K562 (cell line): ENCODE measurements around the gene SPRY4. TPM values are rescaled to one million over a fixed set of nuclear protein-coding genes. Genes with fewer than 3 reads are reported as not detected.

Experiments used
- ARID4B ChIP-seq: sonication (generic); formaldehyde crosslinking; IDR thresholded peaks from 2 replicates; pipeline ENCODE4 v1.8.0; 2022; ENCODE audit warnings: mild to moderate bottlenecking, missing genetic modification reagents
- BDP1 ChIP-seq: IDR thresholded peaks from 3 replicates; pipeline ENCODE4 v1.6.1; 2011; ENCODE audit not compliant: insufficient read length, insufficient read depth
- CHCHD3 ChIP-seq: fragments of 250-450 bp; sonication (Bioruptor Pico); IDR thresholded peaks from 2 replicates; pipeline ENCODE4 v2.1.2; 2022; ENCODE audit warnings: mild to moderate bottlenecking
- FOXA1 ChIP-seq: fragments of 450-650 bp; IDR thresholded peaks from 2 replicates; pipeline ENCODE4 v1.6.1; 2016; ENCODE audit warnings: mild to moderate bottlenecking, borderline replicate concordance
- GATAD2B ChIP-seq: fragments of 450-650 bp; IDR thresholded peaks from 2 replicates; pipeline ENCODE4 v1.6.1; 2017; ENCODE audit warnings: mild to moderate bottlenecking, borderline replicate concordance
- NEUROD1 ChIP-seq: fragments of 150-350 bp; IDR thresholded peaks from 2 replicates; pipeline ENCODE4 v1.6.1; 2014; ENCODE audit warnings: borderline replicate concordance, low read length, low read depth; ENCODE audit not compliant: partially characterized antibody
- POLR3A ChIP-seq: IDR thresholded peaks from 2 replicates; pipeline ENCODE4 v1.6.1; 2011; ENCODE audit warnings: borderline replicate concordance, mild to moderate bottlenecking, moderate library complexity; ENCODE audit not compliant: insufficient read length, insufficient read depth; ENCODE audit errors: extremely low read depth
- PPARD ChIP-seq: fragments of 250-450 bp; sonication (Bioruptor Pico); IDR thresholded peaks from 2 replicates; pipeline ENCODE4 v1.8.0; 2022; ENCODE audit warnings: inconsistent platforms, mild to moderate bottlenecking, moderate library complexity
- PURB ChIP-seq: sonication (generic); formaldehyde crosslinking; IDR thresholded peaks from 2 replicates; pipeline ENCODE4 v1.9.0; 2021; ENCODE audit warnings: low read depth, mild to moderate bottlenecking, missing genetic modification reagents
- RBM17 ChIP-seq: fragments of 200-400 bp; formaldehyde crosslinking; IDR thresholded peaks from 2 replicates; pipeline ENCODE4 v1.6.1; 2017; ENCODE audit warnings: low read depth, mild to moderate bottlenecking, low read length, borderline replicate concordance
- TEAD4 ChIP-seq, 2 experiments: sonication (generic) in 1 of 2; formaldehyde crosslinking in 1 of 2; IDR thresholded peaks; 2 replicates each; pipeline versions ENCODE4 v1.6.1 to v1.8.0; 2012 to 2022; ENCODE audit warnings: borderline replicate concordance in 1 of 2, inconsistent platforms in 1 of 2, low read length in 1 of 2, mild to moderate bottlenecking in 1 of 2, missing genetic modification reagents in 1 of 2
- ZBTB33 ChIP-seq: sonication (generic); formaldehyde crosslinking; IDR thresholded peaks from 2 replicates; pipeline ENCODE4 v1.8.1; 2023; ENCODE audit warnings: mild to moderate bottlenecking, missing genetic modification reagents
- ZNF184 ChIP-seq: sonication (generic); formaldehyde crosslinking; IDR thresholded peaks from 2 replicates; pipeline ENCODE4 v1.5.0; 2020; ENCODE audit warnings: missing genetic modification reagents
- ZNF431 ChIP-seq: sonication (generic); formaldehyde crosslinking; IDR thresholded peaks from 2 replicates; pipeline ENCODE4 v1.8.0; 2022; ENCODE audit warnings: mild to moderate bottlenecking, missing genetic modification reagents
- ZNF561 ChIP-seq: fragments of 450-650 bp; formaldehyde crosslinking; conservative IDR thresholded peaks from 2 replicates; pipeline ENCODE4 v1.4.0; 2020; ENCODE audit warnings: mild to moderate bottlenecking, moderate library complexity
- polyA plus RNA-seq, 8 experiments: library from polyadenylated mRNA; depleted of rRNA in 4 of 8; stranded (reverse) in 5 of 8; unstranded in 3 of 8; fragments of >200 nt; fragmentation: Nextera tagmentation in 2 of 8; fragmentation: Illumina TruSeq in 1 of 8; extraction: Ambion mirVana in 2 of 8; extraction: Trizol in 1 of 8; gene quantifications; 2 replicates each; pipeline versions ENCODE4 v1.2.1 to v1.2.3, GENCODE V29; 2011 to 2014; ENCODE audit warnings: inconsistent platforms in 1 of 8, missing spikeins in 1 of 8
- total RNA-seq, 7 experiments: library from RNA; depleted of rRNA in 6 of 7; stranded (reverse); fragments of >200 nt in 6 of 7; fragmentation: Illumina TruSeq in 2 of 7; extraction: Trizol in 2 of 7; gene quantifications; 2 replicates each; pipeline versions ENCODE4 v1.2.1 to v1.2.3, GENCODE V29; 2011 to 2021; ENCODE audit warnings: low replicate concordance in 1 of 7
- TF ChIP-seq, protein P1 (sequence below): sonication (generic); formaldehyde crosslinking; IDR thresholded peaks from 2 replicates; pipeline ENCODE4 v1.8.1; 2023; ENCODE audit warnings: mild to moderate bottlenecking, missing genetic modification reagents
- TF ChIP-seq, protein P2 (sequence below): conservative IDR thresholded peaks from 2 replicates; pipeline ENCODE4 v1.6.1; 2011; ENCODE audit warnings: low read depth, mild to moderate bottlenecking, low read length; ENCODE audit not compliant: control insufficient read depth

Gene SPRY4
- total and polyA plus RNA-seq, 9 of the 15 experiments (the other 6 are each of a cell fraction or from before 2014, with no cell fraction given) = 2.6 to 24.2 (median 9.5) TPM

DNA sequence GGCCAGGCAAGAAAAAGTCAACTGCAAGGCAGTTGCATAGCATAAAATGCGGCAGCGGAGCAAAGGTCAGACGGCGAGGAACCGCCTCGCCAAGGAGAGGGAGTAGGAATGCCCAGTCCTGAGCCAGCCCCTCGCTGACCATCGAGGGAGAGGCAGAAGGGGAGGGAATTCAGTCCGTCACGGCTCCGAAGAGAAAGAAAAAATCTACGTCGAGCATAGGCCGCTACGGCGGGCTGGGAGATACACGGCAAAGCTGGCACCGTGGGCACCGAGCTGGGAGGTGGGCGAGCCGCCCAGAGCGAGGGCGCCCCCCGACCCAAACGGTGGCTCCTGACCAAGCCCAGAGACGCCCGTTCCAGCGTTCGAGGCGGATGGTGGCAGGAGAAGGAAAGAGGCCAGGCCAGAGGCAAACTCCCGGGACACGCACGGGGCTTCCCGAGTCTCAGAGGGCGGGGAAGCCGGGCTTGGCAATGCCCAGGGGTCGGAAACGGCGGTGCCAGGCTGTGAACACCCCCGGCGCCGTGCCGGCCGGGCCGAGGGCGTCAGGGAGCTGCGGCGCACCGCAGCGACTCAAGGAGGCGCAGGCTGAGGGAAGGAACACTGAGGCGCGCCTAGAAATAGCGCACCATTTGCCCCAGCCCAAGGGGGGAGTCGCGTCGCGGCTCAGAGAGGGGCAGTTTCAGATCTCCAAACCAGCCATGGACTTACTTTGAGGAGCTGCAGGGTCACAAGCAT is 518 bp downstream of the SPRY4 start (continued):
- TF ChIP-seq, protein P1, sequence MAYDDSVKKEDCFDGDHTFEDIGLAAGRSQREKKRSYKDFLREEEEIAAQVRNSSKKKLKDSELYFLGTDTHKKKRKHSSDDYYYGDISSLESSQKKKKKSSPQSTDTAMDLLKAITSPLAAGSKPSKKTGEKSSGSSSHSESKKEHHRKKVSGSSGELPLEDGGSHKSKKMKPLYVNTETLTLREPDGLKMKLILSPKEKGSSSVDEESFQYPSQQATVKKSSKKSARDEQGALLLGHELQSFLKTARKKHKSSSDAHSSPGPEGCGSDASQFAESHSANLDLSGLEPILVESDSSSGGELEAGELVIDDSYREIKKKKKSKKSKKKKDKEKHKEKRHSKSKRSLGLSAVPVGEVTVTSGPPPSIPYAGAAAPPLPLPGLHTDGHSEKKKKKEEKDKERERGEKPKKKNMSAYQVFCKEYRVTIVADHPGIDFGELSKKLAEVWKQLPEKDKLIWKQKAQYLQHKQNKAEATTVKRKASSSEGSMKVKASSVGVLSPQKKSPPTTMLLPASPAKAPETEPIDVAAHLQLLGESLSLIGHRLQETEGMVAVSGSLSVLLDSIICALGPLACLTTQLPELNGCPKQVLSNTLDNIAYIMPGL (CRISPR knock-in tag) = no peak
- peak; percentile 23; the same call in 1 of the 2 replicates for TF ChIP-seq ARID4B (CRISPR knock-in tag)
- TF ChIP-seq ZNF561 (CRISPR knock-in tag) = no peak
- TF ChIP-seq ZNF431 (CRISPR knock-in tag) = 0 out of 2 replicates have a peak, but pooled peaks have one; percentile 34
- TF ChIP-seq POLR3A = no peak
- TF ChIP-seq RBM17 = no peak
- TF ChIP-seq NEUROD1 = no peak
- no peak for TF ChIP-seq ZBTB33 (CRISPR knock-in tag)
- TF ChIP-seq CHCHD3 (CRISPR knock-in tag) = no peak
- TF ChIP-seq BDP1 = no peak
- TF ChIP-seq, protein P2, sequence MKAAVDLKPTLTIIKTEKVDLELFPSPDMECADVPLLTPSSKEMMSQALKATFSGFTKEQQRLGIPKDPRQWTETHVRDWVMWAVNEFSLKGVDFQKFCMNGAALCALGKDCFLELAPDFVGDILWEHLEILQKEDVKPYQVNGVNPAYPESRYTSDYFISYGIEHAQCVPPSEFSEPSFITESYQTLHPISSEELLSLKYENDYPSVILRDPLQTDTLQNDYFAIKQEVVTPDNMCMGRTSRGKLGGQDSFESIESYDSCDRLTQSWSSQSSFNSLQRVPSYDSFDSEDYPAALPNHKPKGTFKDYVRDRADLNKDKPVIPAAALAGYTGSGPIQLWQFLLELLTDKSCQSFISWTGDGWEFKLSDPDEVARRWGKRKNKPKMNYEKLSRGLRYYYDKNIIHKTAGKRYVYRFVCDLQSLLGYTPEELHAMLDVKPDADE = no peak; the same call in 1 of the 2 replicates
- no peak for TF ChIP-seq PPARD
- no peak for TF ChIP-seq ZNF184 (CRISPR knock-in tag)
- TF ChIP-seq PURB (CRISPR knock-in tag) = no peak
- TF ChIP-seq GATAD2B = no peak
- no peak; the same call in 1 of the 2 replicates for TF ChIP-seq TEAD4 (IDR thresholded peaks at IDR 0.05; ENCODE audit: low read length)
- TF ChIP-seq TEAD4 (CRISPR knock-in tag; IDR thresholded peaks at IDR 0.05; ENCODE audit: borderline replicate concordance) = no peak
- TF ChIP-seq FOXA1 = no peak
